Upper lobe of left lung (tissue), 4 donors: ENCODE measurements around the gene LRCH1.

ENCODE experiments used
- POLR2A ChIP-seq, 4 donors: fragments of 450-650 bp; IDR thresholded peaks; one replicate each; pipeline ENCODE4 v1.5.1; 2016 to 2017; ENCODE audit warnings: antibody characterized with exemption in 4 of 4, mild to moderate bottlenecking in 2 of 4
- TF ChIP-seq, protein P1 (sequence below), 6 experiments: fragments of 450-650 bp in 4 of 6; fragments of 200-600 bp in 2 of 6; sonication (generic) in 2 of 6; IDR thresholded peaks; one replicate each; pipeline ENCODE4 v1.5.1; 2016 to 2019; ENCODE audit warnings: antibody characterized with exemption in 6 of 6

DNA sequence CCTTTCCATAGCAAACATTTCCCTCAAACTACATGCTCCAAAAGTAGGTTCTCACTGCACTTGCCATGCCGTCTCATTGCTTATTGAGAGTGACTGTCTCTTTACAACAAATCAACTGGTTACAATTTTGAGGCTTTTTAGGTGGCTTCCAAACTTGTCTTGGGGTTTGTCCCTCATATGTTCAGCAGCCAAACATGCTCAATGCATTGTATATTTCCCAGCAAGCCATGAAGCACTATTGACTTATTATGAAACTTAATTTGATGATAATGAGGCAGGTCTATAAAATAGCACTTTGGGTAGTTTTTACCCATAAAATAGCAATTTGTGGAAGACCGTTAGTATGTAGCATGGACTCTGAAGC is 78.2 kb downstream of the LRCH1 start:
- TF ChIP-seq, protein P1, sequence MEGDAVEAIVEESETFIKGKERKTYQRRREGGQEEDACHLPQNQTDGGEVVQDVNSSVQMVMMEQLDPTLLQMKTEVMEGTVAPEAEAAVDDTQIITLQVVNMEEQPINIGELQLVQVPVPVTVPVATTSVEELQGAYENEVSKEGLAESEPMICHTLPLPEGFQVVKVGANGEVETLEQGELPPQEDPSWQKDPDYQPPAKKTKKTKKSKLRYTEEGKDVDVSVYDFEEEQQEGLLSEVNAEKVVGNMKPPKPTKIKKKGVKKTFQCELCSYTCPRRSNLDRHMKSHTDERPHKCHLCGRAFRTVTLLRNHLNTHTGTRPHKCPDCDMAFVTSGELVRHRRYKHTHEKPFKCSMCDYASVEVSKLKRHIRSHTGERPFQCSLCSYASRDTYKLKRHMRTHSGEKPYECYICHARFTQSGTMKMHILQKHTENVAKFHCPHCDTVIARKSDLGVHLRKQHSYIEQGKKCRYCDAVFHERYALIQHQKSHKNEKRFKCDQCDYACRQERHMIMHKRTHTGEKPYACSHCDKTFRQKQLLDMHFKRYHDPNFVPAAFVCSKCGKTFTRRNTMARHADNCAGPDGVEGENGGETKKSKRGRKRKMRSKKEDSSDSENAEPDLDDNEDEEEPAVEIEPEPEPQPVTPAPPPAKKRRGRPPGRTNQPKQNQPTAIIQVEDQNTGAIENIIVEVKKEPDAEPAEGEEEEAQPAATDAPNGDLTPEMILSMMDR (IDR thresholded peaks at IDR 0.05), result no peak
- TF ChIP-seq POLR2A (IDR thresholded peaks at IDR 0.05), result no peak
